ENCODE data around the gene SMAD3. TPM values are rescaled to one million over a fixed set of nuclear protein-coding genes. Genes with fewer than 3 reads are reported as not detected.

SMAD3 gene
- total RNA-seq, 1 donor from 2014 or later = 53.5 TPM

GRCh38 chr15:67186226-67186649 is 120.8 kb downstream of the SMAD3 start:
- H3K27ac ChIP-seq = peak overlapping the region; percentile 71
- H3K4me3 ChIP-seq = no peak overlapping the region
- TF ChIP-seq POLR2A (IDR thresholded peaks at IDR 0.05) (no peak), POLR2AphosphoS5 (IDR thresholded peaks at IDR 0.05; ENCODE audit: insufficient read depth in 1 of 2, low read depth in 1 of 2) (peak in 1 of 2 donors; percentile 26)
- no peaks in the 10 kb centered on the region for H3K9me3 ChIP-seq
- intact Hi-C loops (cut with DNase I) = loop anchor here (10.0 kb wide), 1 partner anchor 61 kb away; no protein-coding TSS in a partner anchor
- H3K27me3 ChIP-seq = no peaks in the 10 kb centered on the region
- H3K36me3 ChIP-seq = peaks cover 0 to 33% of the 10 kb centered on the region in 2 donors
- H3K4me1 ChIP-seq = peaks cover 75% of the 10 kb centered on the region
- peak in 1 of 2 donors; percentile 92 for DNase-seq (ENCODE audit: extremely low spot score in 2 of 2)

- TF ChIP-seq POLR2A (IDR thresholded peaks at IDR 0.05) = no peak
- no peak for TF ChIP-seq CTCF (IDR thresholded peaks at IDR 0.05)
- no peak for TF ChIP-seq POLR2AphosphoS5 (IDR thresholded peaks at IDR 0.05; ENCODE audit: insufficient read depth in 1 of 2, low read depth in 1 of 2)
- Histone ChIP-seq H3K27me3 (no peaks in the 10 kb centered on the region), H3K36me3 (peaks cover 0 to 33% of the 10 kb centered on the region in 2 donors), H3K4me1 (peaks cover 75% of the 10 kb centered on the region), H3K27ac (peak overlapping the region; percentile 71), H3K4me3 (no peak overlapping the region), H3K9me3 (no peaks in the 10 kb centered on the region)
- intact Hi-C loops (cut with DNase I) = loop anchor here (10.0 kb wide), 1 partner anchor 62 kb away; no protein-coding TSS in a partner anchor
- no peak for DNase-seq (ENCODE audit: extremely low spot score in 2 of 2)
Measured at GRCh38 chr15:67186688-67187087, 121.3 kb downstream of the SMAD3 start.

GRCh38 chr15:67187351-67187854 is 122.0 kb downstream of the SMAD3 start:
- Histone ChIP-seq H3K9me3 (no peaks in the 10 kb centered on the region), H3K27ac (peak overlapping the region; percentile 71), H3K4me3 (no peak overlapping the region), H3K36me3 (peaks cover 0 to 38% of the 10 kb centered on the region in 2 donors), H3K4me1 (peaks cover 75% of the 10 kb centered on the region), H3K27me3 (no peaks in the 10 kb centered on the region)
- intact Hi-C loops (cut with DNase I) = loop anchor here (10.0 kb wide), 1 partner anchor 63 kb away; no protein-coding TSS in a partner anchor
- no peak for TF ChIP-seq CTCF (IDR thresholded peaks at IDR 0.05)
- TF ChIP-seq POLR2AphosphoS5 (IDR thresholded peaks at IDR 0.05; ENCODE audit: insufficient read depth in 1 of 2, low read depth in 1 of 2) = no peak
- no peak for TF ChIP-seq POLR2A (IDR thresholded peaks at IDR 0.05)
- DNase-seq (ENCODE audit: extremely low spot score in 2 of 2) = no peak

GRCh38 chr15:67188551-67189218 is 123.3 kb downstream of the SMAD3 start:
- no peak overlapping the region for H3K4me3 ChIP-seq
- peak overlapping the region; percentile 82 for H3K27ac ChIP-seq
- H3K9me3 ChIP-seq = no peaks in the 10 kb centered on the region
- H3K27me3 ChIP-seq = no peaks in the 10 kb centered on the region
- peaks cover 77% of the 10 kb centered on the region for H3K4me1 ChIP-seq
- peak; percentile 28 to 51 for TF ChIP-seq POLR2AphosphoS5 (IDR thresholded peaks at IDR 0.05; ENCODE audit: insufficient read depth in 1 of 2, low read depth in 1 of 2)
- no peak for TF ChIP-seq POLR2A (IDR thresholded peaks at IDR 0.05)
- intact Hi-C loops (cut with DNase I) = loop anchor here (10.0 kb wide), 1 partner anchor 64 kb away; no protein-coding TSS in a partner anchor
- H3K36me3 ChIP-seq = peaks cover 0 to 38% of the 10 kb centered on the region in 2 donors
- peak in 1 of 2 donors; percentile 88 for DNase-seq (ENCODE audit: extremely low spot score in 2 of 2)

GRCh38 chr15:67189326-67190051 is 124.1 kb downstream of the SMAD3 start:
- intact Hi-C loops (cut with DNase I) = loop anchor here (10.0 kb wide), 1 partner anchor 65 kb away; no protein-coding TSS in a partner anchor
- H3K27me3 ChIP-seq = no peaks in the 10 kb centered on the region
- DNase-seq (ENCODE audit: extremely low spot score in 2 of 2) = peak in 1 of 2 donors; percentile 92

More at GRCh38 chr15:67189326-67190051, 124.1 kb downstream of the SMAD3 start:
- Histone ChIP-seq H3K4me3 (no peak overlapping the region), H3K4me1 (peaks cover 77% of the 10 kb centered on the region), H3K27ac (peak overlapping the region; percentile 82), H3K36me3 (peaks cover 0 to 38% of the 10 kb centered on the region in 2 donors), H3K9me3 (no peaks in the 10 kb centered on the region)
- no peak for TF ChIP-seq POLR2A (IDR thresholded peaks at IDR 0.05)
- TF ChIP-seq CTCF (IDR thresholded peaks at IDR 0.05) = no peak
- TF ChIP-seq POLR2AphosphoS5 (IDR thresholded peaks at IDR 0.05; ENCODE audit: insufficient read depth in 1 of 2, low read depth in 1 of 2) = peak in 1 of 2 donors; percentile 51
